Measurements from ENCODE around the gene DNMT1. TPM values are rescaled to one million over a fixed set of nuclear protein-coding genes. Genes with fewer than 3 reads are reported as not detected.

The DNMT1 gene
- total RNA-seq, 2 donors from 2014 or later, result 204 to 229 TPM

- peak overlapping the region; percentile 93 for H3K27ac Mint-ChIP-seq
- H3K9me3 ChIP-seq (ENCODE audit: control insufficient read depth, low read length, poor library complexity, severe bottlenecking), result no peaks in the 10 kb centered on the region
- DNase-seq, result no peak
- H3K27me3 Mint-ChIP-seq, result no peaks in the 10 kb centered on the region
- no peak for ATAC-seq
- H3K4me3 Mint-ChIP-seq, result no peak overlapping the region
- peaks cover 25% of the 10 kb centered on the region for H3K4me1 Mint-ChIP-seq
- peaks cover 3% of the 10 kb centered on the region for H3K36me3 Mint-ChIP-seq (ENCODE audit: low read depth)
These were observed 33.6 kb upstream of the DNMT1 start for GRCh38 chr19:10228393-10228792.

- no peaks in the 10 kb centered on the region for H3K9me3 ChIP-seq (ENCODE audit: control insufficient read depth, low read length, poor library complexity, severe bottlenecking)
- peaks cover 27% of the 10 kb centered on the region for H3K4me1 Mint-ChIP-seq
- DNase-seq (no peak), ATAC-seq (no peak)
- H3K27ac Mint-ChIP-seq, result no peak overlapping the region
- no peak overlapping the region for H3K4me3 Mint-ChIP-seq
- H3K36me3 Mint-ChIP-seq (ENCODE audit: low read depth), result peaks cover 5% of the 10 kb centered on the region
- H3K27me3 Mint-ChIP-seq, result no peaks in the 10 kb centered on the region
These were observed 32.5 kb upstream of the DNMT1 start for GRCh38 chr19:10227026-10227971.

- peak overlapping the region; percentile 63 for H3K27ac Mint-ChIP-seq
- peaks cover 6% of the 10 kb centered on the region for H3K36me3 Mint-ChIP-seq (ENCODE audit: low read depth)
- H3K4me3 Mint-ChIP-seq, result no peak overlapping the region
These were observed 31.7 kb upstream of the DNMT1 start for GRCh38 chr19:10226376-10227025.

GRCh38 chr19:10226021-10226375, 31.2 kb upstream of the DNMT1 start:
- H3K9me3 ChIP-seq (ENCODE audit: control insufficient read depth, low read length, poor library complexity, severe bottlenecking), result no peaks in the 10 kb centered on the region
- ATAC-seq (no peak), DNase-seq (no peak)
- H3K4me3 Mint-ChIP-seq, result no peak overlapping the region
- peaks cover 7% of the 10 kb centered on the region for H3K36me3 Mint-ChIP-seq (ENCODE audit: low read depth)
- H3K27me3 Mint-ChIP-seq, result no peaks in the 10 kb centered on the region
- peaks cover 23% of the 10 kb centered on the region for H3K4me1 Mint-ChIP-seq
- H3K27ac Mint-ChIP-seq, result peak overlapping the region; percentile 63

More at GRCh38 chr19:10226376-10227025, 31.7 kb upstream of the DNMT1 start:
- Mint-ChIP-seq H3K27me3 (no peaks in the 10 kb centered on the region), H3K4me1 (peaks cover 23% of the 10 kb centered on the region)
- ATAC-seq (no peak), DNase-seq (no peak)
- no peaks in the 10 kb centered on the region for H3K9me3 ChIP-seq (ENCODE audit: control insufficient read depth, low read length, poor library complexity, severe bottlenecking)

- no peaks in the 10 kb centered on the region for H3K27me3 Mint-ChIP-seq
- H3K4me1 Mint-ChIP-seq, result peaks cover 16% of the 10 kb centered on the region
- no peak for DNase-seq
- no peaks in the 10 kb centered on the region for H3K9me3 ChIP-seq (ENCODE audit: control insufficient read depth, low read length, poor library complexity, severe bottlenecking)
- H3K27ac Mint-ChIP-seq, result peak overlapping the region; percentile 61
- no peak for ATAC-seq
- no peak overlapping the region for H3K4me3 Mint-ChIP-seq
- peaks cover 7% of the 10 kb centered on the region for H3K36me3 Mint-ChIP-seq (ENCODE audit: low read depth)
These were observed 29.6 kb upstream of the DNMT1 start for GRCh38 chr19:10224337-10224736.

GRCh38 chr19:10223488-10224213, 28.9 kb upstream of the DNMT1 start:
- no peak for DNase-seq
- Mint-ChIP-seq H3K4me1 (peaks cover 16% of the 10 kb centered on the region), H3K27me3 (no peaks in the 10 kb centered on the region), H3K27ac (peak overlapping the region; percentile 61), H3K4me3 (peak overlapping the region; percentile 50), H3K36me3 (ENCODE audit: low read depth) (peaks cover 7% of the 10 kb centered on the region)
- ATAC-seq, result no peak
- no peaks in the 10 kb centered on the region for H3K9me3 ChIP-seq (ENCODE audit: control insufficient read depth, low read length, poor library complexity, severe bottlenecking)

- no peaks in the 10 kb centered on the region for H3K9me3 ChIP-seq (ENCODE audit: control insufficient read depth, low read length, poor library complexity, severe bottlenecking)
These were observed 27.6 kb upstream of the DNMT1 start for GRCh38 chr19:10222201-10222890.

GRCh38 chr19:10220695-10221094, 25.9 kb upstream of the DNMT1 start:
- Mint-ChIP-seq H3K4me1 (peaks cover 11% of the 10 kb centered on the region), H3K27ac (peak overlapping the region; percentile 87), H3K4me3 (no peak overlapping the region), H3K27me3 (no peaks in the 10 kb centered on the region), H3K36me3 (ENCODE audit: low read depth) (peaks cover 7% of the 10 kb centered on the region)
- no peak for DNase-seq
- no peak for ATAC-seq
- H3K9me3 ChIP-seq (ENCODE audit: control insufficient read depth, low read length, poor library complexity, severe bottlenecking), result no peaks in the 10 kb centered on the region

More at GRCh38 chr19:10222201-10222890, 27.6 kb upstream of the DNMT1 start:
- Mint-ChIP-seq H3K27me3 (no peaks in the 10 kb centered on the region), H3K36me3 (ENCODE audit: low read depth) (peaks cover 7% of the 10 kb centered on the region), H3K4me1 (peaks cover 16% of the 10 kb centered on the region), H3K4me3 (no peak overlapping the region), H3K27ac (peak overlapping the region; percentile 87)
- DNase-seq, result no peak
- ATAC-seq, result no peak

GRCh38 chr19:10219678-10220077, 24.9 kb upstream of the DNMT1 start:
- H3K9me3 ChIP-seq (ENCODE audit: control insufficient read depth, low read length, poor library complexity, severe bottlenecking), result no peaks in the 10 kb centered on the region
- ATAC-seq, result peak; percentile 86
- no peaks in the 10 kb centered on the region for H3K27me3 Mint-ChIP-seq
- H3K36me3 Mint-ChIP-seq (ENCODE audit: low read depth), result peaks cover 7% of the 10 kb centered on the region
- peak overlapping the region; percentile 87 for H3K27ac Mint-ChIP-seq
- DNase-seq, result peak in 2 of 3 donors; percentile 19 to 44
- H3K4me1 Mint-ChIP-seq, result peaks cover 11% of the 10 kb centered on the region
- H3K4me3 Mint-ChIP-seq, result no peak overlapping the region

- peaks cover 2% of the 10 kb centered on the region for H3K9me3 ChIP-seq (ENCODE audit: control insufficient read depth, low read length, poor library complexity, severe bottlenecking)
- DNase-seq (no peak), ATAC-seq (no peak)
- peaks cover 3% of the 10 kb centered on the region for H3K4me1 Mint-ChIP-seq
- H3K27me3 Mint-ChIP-seq, result no peaks in the 10 kb centered on the region
- H3K4me3 Mint-ChIP-seq, result no peak overlapping the region
- peaks cover 2% of the 10 kb centered on the region for H3K36me3 Mint-ChIP-seq (ENCODE audit: low read depth)
- H3K27ac Mint-ChIP-seq, result no peak overlapping the region
These were observed 22.3 kb upstream of the DNMT1 start for GRCh38 chr19:10217085-10217484.

- no peaks in the 10 kb centered on the region for H3K36me3 Mint-ChIP-seq (ENCODE audit: low read depth)
- H3K9me3 ChIP-seq (ENCODE audit: control insufficient read depth, low read length, poor library complexity, severe bottlenecking), result peaks cover 2% of the 10 kb centered on the region
- peaks cover 4% of the 10 kb centered on the region for H3K4me1 Mint-ChIP-seq
- H3K4me3 Mint-ChIP-seq, result no peak overlapping the region
- no peak overlapping the region for H3K27ac Mint-ChIP-seq
- DNase-seq (no peak), ATAC-seq (no peak)
- H3K27me3 Mint-ChIP-seq, result no peaks in the 10 kb centered on the region
These were observed 20.0 kb upstream of the DNMT1 start for GRCh38 chr19:10214784-10215183.

GRCh38 chr19:10211691-10212090, 16.9 kb upstream of the DNMT1 start:
- H3K27ac Mint-ChIP-seq, result no peak overlapping the region
- peaks cover 2% of the 10 kb centered on the region for H3K9me3 ChIP-seq (ENCODE audit: control insufficient read depth, low read length, poor library complexity, severe bottlenecking)
- no peaks in the 10 kb centered on the region for H3K27me3 Mint-ChIP-seq
- no peak overlapping the region for H3K4me3 Mint-ChIP-seq
- H3K4me1 Mint-ChIP-seq, result peaks cover 2% of the 10 kb centered on the region
- H3K36me3 Mint-ChIP-seq (ENCODE audit: low read depth), result no peaks in the 10 kb centered on the region
- ATAC-seq (no peak), DNase-seq (no peak)
